Measurements from ENCODE around the gene NANOS1. TPM values are rescaled to one million over a fixed set of nuclear protein-coding genes. Genes with fewer than 3 reads are reported as not detected.

Gene NANOS1
- total and polyA plus RNA-seq, 2 of the 8 experiments (the other 6 are each of a cell fraction or from before 2014, with no cell fraction given): 3.1 to 3.9 TPM

DNA sequence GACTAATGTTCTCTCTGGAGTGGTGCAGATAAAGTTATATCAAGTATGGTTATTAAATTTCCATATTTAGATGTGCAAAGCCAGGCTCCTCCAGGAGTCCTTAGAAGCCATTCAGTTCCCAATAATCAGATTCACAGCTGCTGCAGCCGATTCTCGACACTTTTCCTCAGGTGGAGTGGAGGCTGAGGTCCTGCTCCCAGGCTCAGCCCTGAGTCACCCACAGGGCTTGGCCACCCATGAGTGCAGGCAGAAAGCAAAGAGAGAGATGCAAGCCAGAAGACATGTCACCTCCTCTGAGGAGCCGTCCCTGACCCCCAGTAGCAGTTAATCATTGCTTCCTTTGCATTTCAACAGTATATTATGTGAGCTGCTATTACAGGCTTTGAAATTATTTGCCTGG lies 36.3 kb upstream of the NANOS1 start (continued):
- TF ChIP-seq, protein P1, sequence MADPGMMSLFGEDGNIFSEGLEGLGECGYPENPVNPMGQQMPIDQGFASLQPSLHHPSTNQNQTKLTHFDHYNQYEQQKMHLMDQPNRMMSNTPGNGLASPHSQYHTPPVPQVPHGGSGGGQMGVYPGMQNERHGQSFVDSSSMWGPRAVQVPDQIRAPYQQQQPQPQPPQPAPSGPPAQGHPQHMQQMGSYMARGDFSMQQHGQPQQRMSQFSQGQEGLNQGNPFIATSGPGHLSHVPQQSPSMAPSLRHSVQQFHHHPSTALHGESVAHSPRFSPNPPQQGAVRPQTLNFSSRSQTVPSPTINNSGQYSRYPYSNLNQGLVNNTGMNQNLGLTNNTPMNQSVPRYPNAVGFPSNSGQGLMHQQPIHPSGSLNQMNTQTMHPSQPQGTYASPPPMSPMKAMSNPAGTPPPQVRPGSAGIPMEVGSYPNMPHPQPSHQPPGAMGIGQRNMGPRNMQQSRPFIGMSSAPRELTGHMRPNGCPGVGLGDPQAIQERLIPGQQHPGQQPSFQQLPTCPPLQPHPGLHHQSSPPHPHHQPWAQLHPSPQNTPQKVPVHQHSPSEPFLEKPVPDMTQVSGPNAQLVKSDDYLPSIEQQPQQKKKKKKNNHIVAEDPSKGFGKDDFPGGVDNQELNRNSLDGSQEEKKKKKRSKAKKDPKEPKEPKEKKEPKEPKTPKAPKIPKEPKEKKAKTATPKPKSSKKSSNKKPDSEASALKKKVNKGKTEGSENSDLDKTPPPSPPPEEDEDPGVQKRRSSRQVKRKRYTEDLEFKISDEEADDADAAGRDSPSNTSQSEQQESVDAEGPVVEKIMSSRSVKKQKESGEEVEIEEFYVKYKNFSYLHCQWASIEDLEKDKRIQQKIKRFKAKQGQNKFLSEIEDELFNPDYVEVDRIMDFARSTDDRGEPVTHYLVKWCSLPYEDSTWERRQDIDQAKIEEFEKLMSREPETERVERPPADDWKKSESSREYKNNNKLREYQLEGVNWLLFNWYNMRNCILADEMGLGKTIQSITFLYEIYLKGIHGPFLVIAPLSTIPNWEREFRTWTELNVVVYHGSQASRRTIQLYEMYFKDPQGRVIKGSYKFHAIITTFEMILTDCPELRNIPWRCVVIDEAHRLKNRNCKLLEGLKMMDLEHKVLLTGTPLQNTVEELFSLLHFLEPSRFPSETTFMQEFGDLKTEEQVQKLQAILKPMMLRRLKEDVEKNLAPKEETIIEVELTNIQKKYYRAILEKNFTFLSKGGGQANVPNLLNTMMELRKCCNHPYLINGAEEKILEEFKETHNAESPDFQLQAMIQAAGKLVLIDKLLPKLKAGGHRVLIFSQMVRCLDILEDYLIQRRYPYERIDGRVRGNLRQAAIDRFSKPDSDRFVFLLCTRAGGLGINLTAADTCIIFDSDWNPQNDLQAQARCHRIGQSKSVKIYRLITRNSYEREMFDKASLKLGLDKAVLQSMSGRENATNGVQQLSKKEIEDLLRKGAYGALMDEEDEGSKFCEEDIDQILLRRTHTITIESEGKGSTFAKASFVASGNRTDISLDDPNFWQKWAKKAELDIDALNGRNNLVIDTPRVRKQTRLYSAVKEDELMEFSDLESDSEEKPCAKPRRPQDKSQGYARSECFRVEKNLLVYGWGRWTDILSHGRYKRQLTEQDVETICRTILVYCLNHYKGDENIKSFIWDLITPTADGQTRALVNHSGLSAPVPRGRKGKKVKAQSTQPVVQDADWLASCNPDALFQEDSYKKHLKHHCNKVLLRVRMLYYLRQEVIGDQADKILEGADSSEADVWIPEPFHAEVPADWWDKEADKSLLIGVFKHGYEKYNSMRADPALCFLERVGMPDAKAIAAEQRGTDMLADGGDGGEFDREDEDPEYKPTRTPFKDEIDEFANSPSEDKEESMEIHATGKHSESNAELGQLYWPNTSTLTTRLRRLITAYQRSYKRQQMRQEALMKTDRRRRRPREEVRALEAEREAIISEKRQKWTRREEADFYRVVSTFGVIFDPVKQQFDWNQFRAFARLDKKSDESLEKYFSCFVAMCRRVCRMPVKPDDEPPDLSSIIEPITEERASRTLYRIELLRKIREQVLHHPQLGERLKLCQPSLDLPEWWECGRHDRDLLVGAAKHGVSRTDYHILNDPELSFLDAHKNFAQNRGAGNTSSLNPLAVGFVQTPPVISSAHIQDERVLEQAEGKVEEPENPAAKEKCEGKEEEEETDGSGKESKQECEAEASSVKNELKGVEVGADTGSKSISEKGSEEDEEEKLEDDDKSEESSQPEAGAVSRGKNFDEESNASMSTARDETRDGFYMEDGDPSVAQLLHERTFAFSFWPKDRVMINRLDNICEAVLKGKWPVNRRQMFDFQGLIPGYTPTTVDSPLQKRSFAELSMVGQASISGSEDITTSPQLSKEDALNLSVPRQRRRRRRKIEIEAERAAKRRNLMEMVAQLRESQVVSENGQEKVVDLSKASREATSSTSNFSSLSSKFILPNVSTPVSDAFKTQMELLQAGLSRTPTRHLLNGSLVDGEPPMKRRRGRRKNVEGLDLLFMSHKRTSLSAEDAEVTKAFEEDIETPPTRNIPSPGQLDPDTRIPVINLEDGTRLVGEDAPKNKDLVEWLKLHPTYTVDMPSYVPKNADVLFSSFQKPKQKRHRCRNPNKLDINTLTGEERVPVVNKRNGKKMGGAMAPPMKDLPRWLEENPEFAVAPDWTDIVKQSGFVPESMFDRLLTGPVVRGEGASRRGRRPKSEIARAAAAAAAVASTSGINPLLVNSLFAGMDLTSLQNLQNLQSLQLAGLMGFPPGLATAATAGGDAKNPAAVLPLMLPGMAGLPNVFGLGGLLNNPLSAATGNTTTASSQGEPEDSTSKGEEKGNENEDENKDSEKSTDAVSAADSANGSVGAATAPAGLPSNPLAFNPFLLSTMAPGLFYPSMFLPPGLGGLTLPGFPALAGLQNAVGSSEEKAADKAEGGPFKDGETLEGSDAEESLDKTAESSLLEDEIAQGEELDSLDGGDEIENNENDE (IDR thresholded peaks at IDR 0.05; ENCODE audit: insufficient replicate concordance, low read length): no peak
- TF ChIP-seq CBX5 (IDR thresholded peaks at IDR 0.05; ENCODE audit: low read depth, low read length) (no peak), CHD1 (IDR thresholded peaks at IDR 0.05; ENCODE audit: low read depth, low read length) (no peak), TBP (IDR thresholded peaks at IDR 0.05; ENCODE audit: low read depth, low read length) (no peak)
